GM12873 (cell line): ENCODE results near the gene FSTL3.

Experiments
- CTCF ChIP-seq: IDR thresholded peaks from 2 replicates; pipeline ENCODE4 v1.5.1; 2012; ENCODE audit warnings: low read depth, mild to moderate bottlenecking, moderate library complexity, low read length, control low read depth; ENCODE audit not compliant: insufficient read depth; ENCODE audit errors: missing control alignments

Gene FSTL3

GRCh38 chr19:686589-687297 lies 10.6 kb downstream of the FSTL3 start:
- TF ChIP-seq CTCF, result no peak

- TF ChIP-seq CTCF, result no peak
Observed at GRCh38 chr19:687569-688166, 11.5 kb downstream of the FSTL3 start.

- no peak for TF ChIP-seq CTCF
Observed at GRCh38 chr19:688214-688613, 12.0 kb downstream of the FSTL3 start.

GRCh38 chr19:688992-689391 lies 12.8 kb downstream of the FSTL3 start:
- TF ChIP-seq CTCF, result no peak

- no peak for TF ChIP-seq CTCF
Observed at GRCh38 chr19:690203-690602, 14.0 kb downstream of the FSTL3 start.

GRCh38 chr19:694481-695351 lies 18.5 kb downstream of the FSTL3 start:
- no peak for TF ChIP-seq CTCF

GRCh38 chr19:695352-695949 lies 19.3 kb downstream of the FSTL3 start, which contains the start of gene PRSS57:
TSS of gene PRSS57 (minus strand) at chr19:695452. CDS start at chr19:695430, 22 bp downstream.
- no peak for TF ChIP-seq CTCF
